ENCODE data around the gene FAM170B. TPM values are rescaled to one million over a fixed set of nuclear protein-coding genes. Genes with fewer than 3 reads are reported as not detected.

FAM170B gene
- total and polyA plus RNA-seq, 4 donors = 0.13 to 0.34 TPM; not detected in 2

DNA sequence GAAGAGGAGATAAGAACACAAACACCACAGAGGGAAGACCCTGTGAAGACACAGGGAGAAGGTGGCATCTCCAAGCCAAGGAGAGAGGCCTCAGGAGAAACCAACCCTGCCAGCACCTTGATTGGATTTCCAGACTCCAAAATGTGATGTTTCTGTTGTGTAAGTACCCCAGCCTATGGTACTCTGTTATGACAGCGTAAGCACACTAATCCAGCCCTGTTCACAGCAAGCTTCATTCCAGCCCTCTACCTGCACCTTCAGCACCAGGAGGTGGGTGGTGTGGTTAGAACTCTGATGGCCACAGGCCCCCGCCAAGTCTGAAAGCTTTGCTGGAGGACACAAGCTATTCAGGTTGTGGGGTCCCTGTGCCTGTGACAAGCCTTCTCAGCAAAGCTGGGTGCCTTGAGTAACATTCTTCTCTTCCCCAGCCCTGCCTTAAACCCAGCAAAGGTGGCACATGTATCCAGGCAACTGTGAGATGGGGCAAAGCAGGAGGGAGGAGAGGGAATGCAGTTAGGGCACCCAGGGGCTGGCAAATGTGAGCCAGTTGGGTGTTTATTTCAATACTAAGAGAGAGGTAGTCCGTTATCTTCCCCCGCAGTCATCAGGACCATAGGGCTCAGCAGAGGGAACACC lies 23.0 kb downstream of the FAM170B start:
- Histone ChIP-seq H3K36me3 (ENCODE audit: control insufficient read depth in 4 of 4, insufficient read depth in 4 of 4, low read length in 4 of 4) (peaks cover 0 to 14% (median 4%) of the 10 kb centered on the region in 4 donors), H3K9ac (ENCODE audit: insufficient read depth in 1 of 2, low read length in 2 of 2) (no peak overlapping the region), H3K4me3 (no peak overlapping the region), H3K9me3 (ENCODE audit: control insufficient read depth in 4 of 4, insufficient read depth in 3 of 4, low read length in 3 of 4) (peaks cover 0 to 5% (median 0%) of the 10 kb centered on the region in 4 donors), H3K27me3 (ENCODE audit: control insufficient read depth in 3 of 3, insufficient read depth in 3 of 3, low read length in 2 of 3) (peaks cover 0 to 6% (median 0%) of the 10 kb centered on the region in 3 donors), H3K27ac (ENCODE audit: low read depth in 1 of 2, low read length in 1 of 2) (no peak overlapping the region), H3K4me1 (ENCODE audit: control insufficient read depth in 5 of 5, insufficient read depth in 5 of 5, low read length in 5 of 5) (peaks cover 12 to 80% (median 18%) of the 10 kb centered on the region in 5 donors)
- ATAC-seq (ENCODE audit: insufficient read depth, low FRiP score) = no peak
- TF ChIP-seq, protein P1, sequence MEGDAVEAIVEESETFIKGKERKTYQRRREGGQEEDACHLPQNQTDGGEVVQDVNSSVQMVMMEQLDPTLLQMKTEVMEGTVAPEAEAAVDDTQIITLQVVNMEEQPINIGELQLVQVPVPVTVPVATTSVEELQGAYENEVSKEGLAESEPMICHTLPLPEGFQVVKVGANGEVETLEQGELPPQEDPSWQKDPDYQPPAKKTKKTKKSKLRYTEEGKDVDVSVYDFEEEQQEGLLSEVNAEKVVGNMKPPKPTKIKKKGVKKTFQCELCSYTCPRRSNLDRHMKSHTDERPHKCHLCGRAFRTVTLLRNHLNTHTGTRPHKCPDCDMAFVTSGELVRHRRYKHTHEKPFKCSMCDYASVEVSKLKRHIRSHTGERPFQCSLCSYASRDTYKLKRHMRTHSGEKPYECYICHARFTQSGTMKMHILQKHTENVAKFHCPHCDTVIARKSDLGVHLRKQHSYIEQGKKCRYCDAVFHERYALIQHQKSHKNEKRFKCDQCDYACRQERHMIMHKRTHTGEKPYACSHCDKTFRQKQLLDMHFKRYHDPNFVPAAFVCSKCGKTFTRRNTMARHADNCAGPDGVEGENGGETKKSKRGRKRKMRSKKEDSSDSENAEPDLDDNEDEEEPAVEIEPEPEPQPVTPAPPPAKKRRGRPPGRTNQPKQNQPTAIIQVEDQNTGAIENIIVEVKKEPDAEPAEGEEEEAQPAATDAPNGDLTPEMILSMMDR (IDR thresholded peaks at IDR 0.05; ENCODE audit: control extremely low read depth, extremely low read depth) = no peak
- WGBS, 2 donors = 94 to 99% methylated on average over 4 of the region's 4 CpGs
- DNase-seq = no peak

GRCh38 chr10:49109669-49110340 lies 24.0 kb downstream of the FAM170B start:
- Histone ChIP-seq H3K4me3 (no peak overlapping the region), H3K27ac (ENCODE audit: low read depth in 1 of 2, low read length in 1 of 2) (no peak overlapping the region), H3K4me1 (ENCODE audit: control insufficient read depth in 5 of 5, insufficient read depth in 5 of 5, low read length in 5 of 5) (peaks cover 15 to 84% (median 20%) of the 10 kb centered on the region in 5 donors), H3K9me3 (ENCODE audit: control insufficient read depth in 4 of 4, insufficient read depth in 3 of 4, low read length in 3 of 4) (peaks cover 0 to 5% (median 0%) of the 10 kb centered on the region in 4 donors), H3K9ac (ENCODE audit: insufficient read depth in 1 of 2, low read length in 2 of 2) (peak overlapping the region in 1 of 2 donors; percentile 67), H3K27me3 (ENCODE audit: control insufficient read depth in 3 of 3, insufficient read depth in 3 of 3, low read length in 2 of 3) (peaks cover 0 to 6% (median 0%) of the 10 kb centered on the region in 3 donors), H3K36me3 (ENCODE audit: control insufficient read depth in 4 of 4, insufficient read depth in 4 of 4, low read length in 4 of 4) (peaks cover 0 to 14% (median 4%) of the 10 kb centered on the region in 4 donors)
- no peak for ATAC-seq (ENCODE audit: insufficient read depth, low FRiP score)
- 64 to 72% methylated on average over 9 of the region's 9 CpGs for WGBS, 2 donors
- TF ChIP-seq, protein P1 (IDR thresholded peaks at IDR 0.05; ENCODE audit: control extremely low read depth, extremely low read depth) = no peak
- DNase-seq = peak; percentile 96 to 98 (median 97)

DNA sequence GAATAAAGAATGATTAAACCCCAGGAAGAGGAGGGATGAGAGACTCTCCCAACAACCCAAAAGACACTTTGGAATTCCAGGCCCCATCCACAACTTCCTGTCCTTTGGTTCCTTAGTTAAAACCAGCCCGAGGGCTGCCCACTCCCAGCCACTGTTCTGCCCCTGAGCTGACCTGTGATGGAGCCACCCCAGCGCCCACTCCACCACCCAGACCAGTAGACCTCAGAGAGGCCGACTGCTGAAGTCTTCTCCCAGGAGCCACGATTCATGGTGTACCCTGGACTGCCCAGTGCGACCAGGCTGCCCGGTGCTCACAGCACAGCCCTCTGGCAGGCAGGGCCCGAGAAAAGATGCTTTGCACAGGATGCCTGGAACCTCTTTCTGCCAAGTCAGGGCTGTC lies 25.2 kb downstream of the FAM170B start:
- ATAC-seq (ENCODE audit: insufficient read depth, low FRiP score) = no peak
- H3K9ac ChIP-seq (ENCODE audit: insufficient read depth in 1 of 2, low read length in 2 of 2) = no peak overlapping the region
- H3K27ac ChIP-seq (ENCODE audit: low read depth in 1 of 2, low read length in 1 of 2) = peak overlapping the region in 1 of 2 donors; percentile 3
- TF ChIP-seq, protein P1 (IDR thresholded peaks at IDR 0.05; ENCODE audit: control extremely low read depth, extremely low read depth) = no peak
- H3K4me1 ChIP-seq (ENCODE audit: control insufficient read depth in 5 of 5, insufficient read depth in 5 of 5, low read length in 5 of 5) = peaks cover 15 to 72% (median 20%) of the 10 kb centered on the region in 5 donors
- peaks cover 0 to 6% (median 0%) of the 10 kb centered on the region in 3 donors for H3K27me3 ChIP-seq (ENCODE audit: control insufficient read depth in 3 of 3, insufficient read depth in 3 of 3, low read length in 2 of 3)
- H3K4me3 ChIP-seq = no peak overlapping the region
- DNase-seq = no peak
- WGBS, 2 donors = 95 to 97% methylated on average over 7 of the region's 7 CpGs
- H3K9me3 ChIP-seq (ENCODE audit: control insufficient read depth in 4 of 4, insufficient read depth in 3 of 4, low read length in 3 of 4) = peaks cover 0 to 5% (median 0%) of the 10 kb centered on the region in 4 donors
- peaks cover 0 to 14% (median 4%) of the 10 kb centered on the region in 4 donors for H3K36me3 ChIP-seq (ENCODE audit: control insufficient read depth in 4 of 4, insufficient read depth in 4 of 4, low read length in 4 of 4)

All from lung (tissue), 12 donors.